GM10847 (cell line): ENCODE data around the gene KLK13.

Experiments
- POLR2A ChIP-seq: IDR thresholded peaks from 2 replicates; pipeline ENCODE4 v1.6.1; 2011; ENCODE audit not compliant: insufficient read length; ENCODE audit errors: extremely low read depth

KLK13 gene

DNA sequence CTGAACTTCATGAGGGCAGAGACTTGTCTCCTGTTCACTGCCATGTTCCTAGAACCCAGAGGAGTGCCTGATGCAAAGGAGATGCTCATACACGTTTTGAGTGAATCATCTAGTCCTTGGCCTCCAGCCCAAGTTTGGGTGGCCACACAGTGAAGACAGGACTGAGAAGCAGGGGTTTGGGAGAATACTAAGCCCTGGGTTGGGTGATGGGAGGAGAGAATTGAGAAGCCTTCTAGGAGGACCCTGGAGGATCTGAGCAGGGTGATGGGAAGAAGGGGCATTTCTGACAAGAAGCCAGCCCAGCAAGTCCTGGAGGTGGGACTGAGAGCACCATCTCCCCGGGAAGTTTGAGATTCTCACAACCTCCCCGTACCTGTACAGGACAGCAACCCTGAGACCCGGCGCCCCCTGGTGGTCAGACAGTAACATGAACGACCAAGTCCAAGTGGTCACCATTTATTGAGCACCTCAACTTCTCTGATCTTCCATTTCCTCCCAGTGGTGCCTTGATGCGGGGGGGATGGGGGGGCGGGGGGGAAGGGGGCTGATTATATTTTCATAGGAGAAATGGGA is 32.4 kb upstream of the KLK13 start:
- no peak for TF ChIP-seq POLR2A

DNA sequence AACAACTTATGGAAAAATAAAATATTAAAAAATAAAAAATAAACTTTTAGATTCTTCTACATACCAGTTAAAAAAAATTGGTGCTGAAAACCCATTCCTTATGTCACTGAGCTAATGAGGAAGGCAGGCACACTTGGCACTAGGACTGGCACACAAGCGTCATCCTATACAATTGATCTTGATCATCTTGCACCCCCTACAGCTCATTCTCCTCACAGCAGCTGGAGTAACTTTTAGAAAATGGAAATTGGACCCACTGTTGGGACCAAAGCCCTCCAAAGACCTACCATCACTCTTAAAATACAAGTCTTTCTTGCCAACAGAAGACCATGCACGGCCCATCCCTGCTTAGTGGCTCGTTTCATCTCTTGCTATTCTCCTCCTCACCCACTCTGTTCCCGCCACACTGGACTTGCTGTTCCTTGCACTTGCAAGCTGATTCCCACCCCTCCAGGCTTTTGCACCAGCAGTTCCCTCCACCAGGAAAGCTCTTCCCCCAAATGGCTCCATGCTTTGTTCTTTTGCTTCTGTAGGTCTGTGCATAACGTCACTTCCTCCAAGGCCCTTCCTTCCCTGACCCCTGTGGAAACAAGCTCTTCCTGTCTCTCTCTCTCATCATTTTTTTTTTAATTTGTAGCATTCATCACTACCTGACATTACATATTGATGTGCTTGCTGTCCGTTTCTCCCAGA is 31.7 kb upstream of the KLK13 start:
- TF ChIP-seq POLR2A = no peak

DNA sequence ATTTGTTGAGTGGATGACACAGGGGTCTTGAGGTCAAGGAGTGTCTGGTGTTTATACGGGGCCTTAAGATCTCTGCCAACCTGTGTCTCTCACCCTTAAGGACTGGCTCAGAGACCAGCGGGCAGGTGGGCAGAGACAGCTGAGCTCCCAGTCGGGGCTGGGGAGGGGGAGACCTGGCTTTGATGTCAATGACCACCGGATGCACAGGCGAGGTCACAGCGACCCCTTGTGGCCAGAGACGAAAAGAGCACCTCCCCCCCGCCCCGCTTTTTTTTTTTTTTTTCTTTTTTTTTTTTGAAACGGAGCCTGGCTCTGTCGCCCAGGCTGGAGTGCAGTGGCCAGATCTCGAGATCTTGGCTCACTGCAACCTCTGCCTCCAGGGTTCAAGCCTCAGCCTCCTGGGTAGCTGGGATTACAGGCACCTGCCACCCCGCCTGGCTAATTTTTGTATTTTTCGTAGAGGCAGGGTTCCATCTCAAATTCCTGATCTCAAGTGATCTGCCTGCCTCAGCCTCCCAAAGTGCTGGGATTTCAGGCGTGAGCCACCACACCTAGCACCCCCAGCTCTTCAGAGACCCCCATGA is 29.9 kb upstream of the KLK13 start:
- no peak for TF ChIP-seq POLR2A

DNA sequence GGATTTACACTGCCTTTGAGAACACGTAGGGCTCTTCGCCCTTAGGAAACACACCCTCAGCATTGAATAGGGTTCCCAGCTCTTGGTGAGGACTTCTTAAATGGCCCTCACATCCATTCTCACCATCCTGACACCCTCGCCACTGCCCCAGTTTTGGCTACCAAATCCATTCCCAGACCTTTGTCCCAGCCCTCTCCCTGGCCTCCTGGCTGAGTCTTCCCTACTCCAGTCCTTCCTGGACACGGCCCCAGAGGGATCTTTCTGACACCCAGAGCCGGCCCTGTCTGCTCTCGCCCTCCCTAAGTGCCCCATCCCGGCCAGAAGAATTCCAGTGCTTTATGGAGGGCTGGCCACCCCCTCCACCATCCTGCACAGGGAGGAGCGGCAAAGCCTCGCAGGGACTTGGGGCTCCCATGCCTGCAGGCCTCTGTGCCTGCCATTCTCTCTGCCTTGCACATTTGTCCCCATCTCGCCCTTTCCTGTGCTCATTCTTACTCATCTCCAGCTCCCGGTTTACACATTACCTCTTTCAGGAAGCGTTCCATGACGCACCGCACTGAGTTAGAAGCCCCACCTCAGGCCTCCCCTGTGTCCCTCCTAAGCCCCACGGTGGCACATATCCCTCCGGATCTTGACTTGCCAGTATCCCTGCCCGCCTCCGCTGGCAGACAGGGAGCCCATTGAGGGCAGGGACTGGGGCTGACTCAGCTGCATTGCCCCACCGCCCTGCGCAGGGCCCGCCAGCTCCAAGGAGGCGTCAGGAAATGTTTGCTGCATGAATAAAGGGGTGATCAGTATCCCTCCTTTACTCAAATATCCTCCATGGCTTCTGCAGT is 28.8 kb upstream of the KLK13 start:
- no peak for TF ChIP-seq POLR2A

DNA sequence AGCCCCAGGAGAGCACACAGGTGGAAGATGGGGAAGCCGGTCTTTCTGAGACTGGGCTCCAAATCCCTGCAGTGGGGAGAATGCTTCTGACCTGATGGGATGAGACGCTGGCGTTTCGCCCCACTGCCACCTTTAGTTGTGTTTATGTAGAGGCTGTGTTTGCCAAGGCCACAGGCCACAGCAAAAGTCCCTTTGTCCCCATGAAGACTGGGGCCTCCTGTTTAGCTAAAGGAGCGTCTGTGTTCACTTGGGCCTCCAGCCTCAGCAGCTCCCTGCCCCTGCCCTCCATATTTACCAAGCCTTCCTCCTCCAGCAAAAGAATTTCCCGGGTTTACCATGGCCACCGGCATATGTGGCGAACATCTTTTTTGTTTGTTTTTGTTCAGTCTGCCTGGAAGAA is 28.2 kb upstream of the KLK13 start:
- TF ChIP-seq POLR2A = no peak

DNA sequence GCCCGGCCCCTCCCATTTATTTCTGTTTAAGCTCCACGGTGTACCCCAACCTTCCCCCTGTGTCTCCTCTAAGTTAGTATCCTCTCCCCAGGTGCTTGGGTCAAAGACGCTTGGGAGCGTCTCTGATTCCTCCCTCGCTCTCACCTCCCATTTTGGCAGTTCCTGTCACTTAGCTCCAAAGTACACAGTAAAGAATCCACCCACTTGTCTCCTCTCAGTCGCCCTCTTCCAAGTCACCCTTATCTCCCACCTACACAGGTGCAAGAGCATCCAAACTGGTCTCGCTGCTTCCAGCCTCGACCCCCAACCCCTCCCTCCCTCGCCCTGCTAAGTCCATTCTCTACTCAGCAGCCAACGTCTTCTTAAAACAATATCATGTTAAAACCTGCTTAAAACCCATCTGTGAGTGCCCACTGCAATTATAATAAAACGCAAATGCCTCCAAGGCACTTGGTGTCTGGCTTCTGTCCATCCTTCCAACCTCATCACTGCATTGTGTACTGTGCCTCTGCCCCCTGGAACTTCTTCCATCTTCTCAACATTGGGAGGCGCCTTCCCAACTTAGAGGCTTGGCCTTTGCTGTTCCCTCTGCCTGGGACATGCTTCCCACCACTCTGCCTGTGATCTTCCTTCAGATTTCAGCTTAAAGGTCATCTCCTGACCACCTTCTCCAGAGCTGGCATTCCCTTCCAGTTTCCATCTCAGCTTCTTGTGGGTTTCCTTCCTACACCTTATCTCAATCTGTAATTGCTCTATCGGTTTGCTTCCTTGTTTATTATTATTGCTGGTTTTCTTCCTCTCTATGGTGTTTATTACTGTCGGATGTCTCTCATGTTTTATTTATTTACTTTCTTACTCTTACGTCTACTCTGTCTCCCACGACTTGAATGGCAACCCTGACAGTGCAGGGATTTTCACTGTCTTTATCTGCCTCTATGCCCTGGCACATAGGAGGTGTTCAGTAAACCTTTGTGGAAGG is 27.3 kb upstream of the KLK13 start:
- TF ChIP-seq POLR2A = no peak

DNA sequence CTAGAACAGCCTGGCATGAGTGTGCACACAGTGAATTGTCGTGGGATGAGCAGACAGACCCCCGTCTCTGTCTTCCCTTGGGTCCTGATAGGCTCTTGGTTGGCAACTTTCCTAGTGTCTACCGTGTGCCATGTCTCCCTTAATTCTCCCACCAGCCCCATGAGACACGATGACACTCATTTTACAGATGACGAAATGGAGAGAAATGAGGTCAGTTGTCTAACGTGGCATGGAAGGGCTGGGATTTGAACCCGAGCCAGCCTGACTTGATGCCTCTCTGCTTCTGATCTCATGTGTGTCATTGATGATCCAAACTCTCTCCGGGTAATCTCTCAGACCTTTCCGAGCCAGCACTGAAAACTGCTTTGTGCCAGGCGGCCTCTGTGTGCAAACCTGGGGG is 26.2 kb upstream of the KLK13 start:
- no peak for TF ChIP-seq POLR2A

DNA sequence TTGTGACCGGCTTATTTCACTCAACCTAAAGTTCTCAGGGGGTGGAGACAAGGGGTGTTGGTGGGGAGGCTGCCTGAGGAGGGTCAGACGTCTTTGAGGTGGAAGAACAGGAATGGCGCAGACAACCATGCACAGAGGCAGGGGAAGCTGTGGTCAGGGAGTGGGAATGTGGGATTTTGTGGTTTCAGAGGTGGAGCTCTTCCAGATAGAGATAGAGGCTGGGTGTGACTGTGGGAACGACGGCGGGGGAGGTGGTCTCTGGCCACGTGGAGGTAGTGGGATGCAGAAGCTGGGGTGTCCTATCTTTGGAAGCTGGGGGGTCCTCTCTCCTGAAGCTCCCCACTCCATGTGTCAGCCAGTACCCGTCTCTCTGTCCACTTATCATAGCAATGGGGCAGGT is 25.6 kb upstream of the KLK13 start:
- TF ChIP-seq POLR2A = no peak

DNA sequence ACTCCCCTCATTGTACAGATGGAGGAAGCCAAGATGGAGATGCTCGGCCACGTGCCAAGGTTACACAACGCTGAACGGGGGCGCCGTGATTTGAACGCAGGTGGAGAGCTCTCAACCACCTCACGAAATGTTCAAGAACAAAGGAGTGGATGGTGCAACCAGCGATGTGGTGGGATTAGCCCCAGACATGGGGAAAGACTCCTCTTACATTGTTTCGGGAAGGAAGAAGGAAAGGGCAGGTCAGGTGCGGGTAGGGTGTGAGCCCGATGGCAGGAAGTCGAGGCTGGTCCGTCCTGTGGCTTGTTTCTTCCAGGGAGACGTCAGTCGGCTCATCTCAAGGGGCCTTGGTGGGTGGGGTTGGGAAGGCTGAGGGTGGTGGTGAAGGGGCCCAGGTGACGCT is 24.9 kb upstream of the KLK13 start:
- TF ChIP-seq POLR2A = no peak

DNA sequence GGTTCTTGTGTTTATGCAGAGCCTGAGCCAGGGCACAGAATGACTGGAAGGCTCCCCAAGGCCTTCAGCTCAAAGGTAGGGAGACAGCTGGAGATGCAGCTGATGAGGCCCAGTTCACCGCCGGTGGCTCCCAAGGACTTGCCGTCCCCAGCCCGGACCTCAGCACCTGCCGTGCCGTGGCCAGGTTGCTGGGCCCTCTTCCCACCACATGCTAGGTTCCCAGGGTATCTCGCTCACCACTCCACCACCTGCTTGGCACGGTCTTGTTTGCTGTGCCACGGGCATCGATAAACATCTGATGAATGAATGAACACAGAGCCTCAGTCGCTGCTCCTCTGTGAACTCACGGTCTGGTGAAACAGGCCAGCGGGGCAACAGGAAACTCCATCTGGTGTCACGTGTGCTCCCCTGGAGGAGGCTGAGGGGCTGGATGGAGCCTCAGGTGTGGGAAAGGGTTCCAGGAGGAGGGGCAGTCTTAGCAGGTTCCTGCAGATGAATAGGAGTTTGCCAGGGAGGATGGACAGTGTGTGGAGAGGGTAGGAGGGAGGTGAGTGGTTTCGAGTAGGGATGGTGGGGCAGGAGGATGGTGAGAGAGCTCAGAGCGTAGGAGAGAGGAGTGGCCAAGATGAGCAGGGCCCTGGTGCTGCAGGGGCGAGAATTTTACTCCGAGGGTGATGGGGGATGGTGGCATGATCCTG is 21.4 kb upstream of the KLK13 start:
- no peak for TF ChIP-seq POLR2A

DNA sequence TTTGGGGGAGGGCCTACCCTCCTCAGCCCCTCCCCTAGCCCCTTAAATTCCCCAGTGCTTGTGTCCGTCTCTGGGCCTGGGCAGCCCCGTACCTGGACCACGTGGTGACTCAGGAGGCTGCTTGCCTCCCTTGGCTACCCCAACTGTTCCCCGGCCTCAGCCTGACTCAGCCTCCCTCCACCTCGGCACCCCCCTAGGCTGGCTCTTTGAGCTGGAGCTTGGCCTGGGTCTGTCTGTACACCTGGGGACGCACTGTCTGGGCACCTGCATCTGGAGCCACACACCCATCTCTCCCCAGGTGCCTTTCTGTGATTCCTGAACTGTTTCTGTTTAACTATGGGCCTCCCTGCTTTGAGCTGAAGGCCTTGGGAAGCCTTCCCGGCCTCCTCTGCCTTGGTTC is 19.6 kb upstream of the KLK13 start:
- TF ChIP-seq POLR2A = no peak

DNA sequence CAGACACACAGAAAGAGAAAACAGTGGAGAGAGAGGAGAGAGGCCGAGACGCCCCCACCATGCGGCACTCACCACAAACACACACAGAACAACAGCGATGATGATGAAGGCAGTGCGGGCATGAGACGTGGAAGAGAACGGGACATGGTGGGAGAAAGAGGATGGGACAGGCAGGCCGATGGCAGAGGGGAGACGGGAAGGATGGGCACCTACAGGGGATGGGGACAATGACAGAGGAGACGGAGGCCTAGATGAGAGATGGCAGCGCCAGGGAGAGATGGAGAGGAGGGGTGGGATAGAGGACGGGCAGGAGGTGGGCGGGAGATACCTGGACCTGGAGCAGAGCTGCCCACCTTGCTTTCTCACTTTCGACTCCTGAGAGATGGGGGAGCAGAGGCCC is 18.9 kb upstream of the KLK13 start:
- TF ChIP-seq POLR2A = no peak

DNA sequence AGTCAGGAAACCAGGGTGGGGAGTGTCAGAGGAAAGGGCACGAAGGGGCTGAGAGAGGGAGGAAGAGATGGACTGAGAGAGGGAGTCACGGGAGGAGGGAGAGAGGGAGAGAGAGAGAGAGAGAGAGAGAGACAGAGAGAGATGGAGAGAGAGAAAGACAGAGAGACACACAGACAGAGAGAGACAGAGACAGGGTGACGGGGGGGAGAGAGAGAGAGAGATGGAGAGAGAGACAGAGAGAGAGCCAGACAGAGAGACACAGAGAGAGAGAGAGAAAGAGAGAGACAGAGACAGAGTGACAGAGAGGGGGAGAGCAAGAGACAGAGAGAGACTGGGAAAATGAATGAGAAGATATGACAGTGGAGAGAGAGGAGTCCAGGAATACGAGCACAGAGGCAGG is 18.3 kb upstream of the KLK13 start:
- TF ChIP-seq POLR2A = no peak

DNA sequence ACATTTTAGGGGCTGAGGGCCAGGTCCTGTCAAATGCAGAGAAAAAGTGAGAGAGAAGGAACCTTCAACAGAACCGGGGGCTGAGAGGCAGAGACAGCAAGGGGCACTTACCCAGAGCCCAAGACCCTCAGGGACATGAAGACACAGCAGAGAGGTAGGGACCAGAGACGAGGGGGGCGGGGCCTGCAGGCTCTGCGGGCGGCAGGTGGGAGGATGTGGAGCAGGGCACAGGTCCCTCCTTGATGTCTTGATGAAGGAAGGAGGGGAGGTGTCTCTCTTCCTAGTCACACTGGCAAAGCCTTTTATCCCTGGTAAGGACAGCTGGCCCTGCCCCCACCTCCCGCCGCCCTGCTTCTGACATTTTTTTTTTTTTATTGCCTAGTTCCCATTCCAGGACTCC is 17.7 kb upstream of the KLK13 start, which contains the start of gene KLK14:
Gene KLK14 (minus strand): TSS at position 277 of the 400 bp plus-strand sequence. CDS start 273 bp downstream, at position 4.
- no peak for TF ChIP-seq POLR2A
